HepG2 (cell line): ENCODE measurements around the gene NUDT17. TPM values are rescaled to one million over a fixed set of nuclear protein-coding genes. Genes with fewer than 3 reads are reported as not detected.

ENCODE experiments used
- ATAC-seq: fragments of 200-7000 bp; cut with Tn5 transposase; 3 replicates; pipeline ENCODE4 v1.9.1; 2020; ENCODE audit warnings: mild to moderate bottlenecking, moderate library complexity
- BruUV-seq: library from RNA; stranded (reverse); fragments of 400-500 nt; replicated peaks from 2 replicates; lab custom pipeline; 2021; lab: Mats Ljungman, UMichigan
- CTCF ChIA-PET: fragments of 300-600 bp; formaldehyde crosslinking; extraction: SDS; loops from one replicate; lab custom pipeline; 2021; ENCODE audit warnings: low total read pairs, inconsistent platforms, low intra/inter-chr PET ratio; lab: Yijun Ruan, JAX
- POLR2A ChIA-PET: fragments of 350-600 bp; sonication (Branson Sonifier 250); formaldehyde crosslinking; loops from one replicate; lab custom pipeline; 2020; ENCODE audit warnings: antibody characterized with exemption, inconsistent platforms; lab: Yijun Ruan, JAX
- DNase-seq: peaks from one replicate; pipeline ENCODE4 v3.0.0-alpha.2; 2015; ENCODE audit warnings: low spot score
- FAIRE-seq: peaks from 3 replicates; lab custom pipeline; 2011; peaks lifted over from hg19 to GRCh38; lab: Jason Lieb, UNC
- H2AFZ ChIP-seq: one replicate; pipeline ENCODE4 v1.6.1; 2011; ENCODE audit warnings: low read length, inconsistent platforms
- H3K27ac ChIP-seq: fragments of 300-600 bp; 3 replicates; pipeline ENCODE4 v1.8.0; 2011; ENCODE audit warnings: mixed run types, mild to moderate bottlenecking, mixed read lengths, low read length, inconsistent platforms; ENCODE audit not compliant: insufficient read depth; ENCODE audit errors: extremely low read length
- H3K27me3 ChIP-seq, 2 experiments: fragments of 200-600 bp in 1 of 2; 2 replicates in 1 of 2; 3 replicates in 1 of 2; pipeline versions ENCODE4 v1.6.0 to v1.8.0; 2011; ENCODE audit warnings: low read length in 2 of 2, mild to moderate bottlenecking in 2 of 2, moderate library complexity in 2 of 2, inconsistent platforms in 1 of 2; ENCODE audit not compliant: insufficient read depth in 2 of 2, control insufficient read depth in 1 of 2
- H3K36me3 ChIP-seq, 2 experiments: fragments of 200-600 bp in 1 of 2; replicated peaks in 1 of 2; 2 replicates in 1 of 2; 3 replicates in 1 of 2; pipeline versions ENCODE4 v1.5.1 to v1.8.0; 2011; ENCODE audit warnings: low read length in 2 of 2, inconsistent platforms in 1 of 2; ENCODE audit not compliant: insufficient read depth in 2 of 2, control insufficient read depth in 1 of 2
- H3K4me1 ChIP-seq: 2 replicates; pipeline ENCODE4 v1.5.1; 2012; ENCODE audit warnings: low read length, inconsistent platforms; ENCODE audit not compliant: insufficient read depth
- H3K4me2 ChIP-seq: 2 replicates; pipeline ENCODE4 v1.6.0; 2011; ENCODE audit warnings: low read depth, low read length, inconsistent platforms
- H3K4me3 ChIP-seq, 3 experiments: fragments of 200-600 bp in 1 of 3; sonication (generic), shearing (Covaris generic) in 1 of 3; replicated peaks in 1 of 3; 2 replicates each; pipeline ENCODE4 v1.5.1; 2011 to 2016; ENCODE audit warnings: low read length in 3 of 3, inconsistent platforms in 2 of 3, low read depth in 2 of 3, mild to moderate bottlenecking in 2 of 3, control low read depth in 1 of 3, mixed read lengths in 1 of 3; ENCODE audit not compliant: insufficient read depth in 1 of 3
- H3K79me2 ChIP-seq: one replicate; pipeline ENCODE4 v1.6.1; 2011; ENCODE audit warnings: low read length, inconsistent platforms; ENCODE audit not compliant: insufficient read depth
- H3K9ac ChIP-seq: 2 replicates; pipeline ENCODE4 v1.6.0; 2011; ENCODE audit warnings: mild to moderate bottlenecking, low read depth, low read length, inconsistent platforms; ENCODE audit not compliant: insufficient read depth
- H3K9me3 ChIP-seq: 2 replicates; pipeline ENCODE4 v1.5.1; 2012; ENCODE audit warnings: mild to moderate bottlenecking, low read length
- H4K20me1 ChIP-seq: 2 replicates; pipeline ENCODE4 v1.6.0; 2011; ENCODE audit warnings: inconsistent platforms, mild to moderate bottlenecking, low read length, moderate library complexity; ENCODE audit not compliant: insufficient read depth
- DR1 ChIP-seq: sonication (generic); formaldehyde crosslinking; IDR thresholded peaks from 2 replicates; pipeline ENCODE4 v1.8.0; 2021; ENCODE audit warnings: mild to moderate bottlenecking, missing genetic modification reagents, inconsistent platforms
- ELF4 ChIP-seq: sonication (generic); formaldehyde crosslinking; IDR thresholded peaks from 2 replicates; pipeline ENCODE4 v1.5.0; 2020; ENCODE audit warnings: missing genetic modification reagents, mild to moderate bottlenecking, moderate library complexity, borderline replicate concordance
- FOSL1 ChIP-seq: sonication (generic); formaldehyde crosslinking; IDR thresholded peaks from 2 replicates; pipeline ENCODE4 v1.9.0; 2021; ENCODE audit warnings: missing genetic modification reagents, borderline replicate concordance
- GRHL1 ChIP-seq: sonication (generic); formaldehyde crosslinking; conservative IDR thresholded peaks from 2 replicates; pipeline ENCODE4 v1.8.0; 2022; ENCODE audit warnings: missing genetic modification reagents
- GZF1 ChIP-seq: sonication (generic); formaldehyde crosslinking; IDR thresholded peaks from 2 replicates; pipeline ENCODE4 v1.5.1; 2020; ENCODE audit warnings: mild to moderate bottlenecking, missing genetic modification reagents
- IKZF4 ChIP-seq: sonication (generic); formaldehyde crosslinking; IDR thresholded peaks from 2 replicates; pipeline ENCODE4 v1.5.1; 2020; ENCODE audit warnings: borderline replicate concordance, mild to moderate bottlenecking, low read depth, missing genetic modification reagents; ENCODE audit errors: not compliant biosample characterization
- LBX2 ChIP-seq: sonication (generic); formaldehyde crosslinking; IDR thresholded peaks from 2 replicates; pipeline ENCODE4 v1.5.0; 2020; ENCODE audit warnings: missing genetic modification reagents, mild to moderate bottlenecking, borderline replicate concordance
- NR1H2 ChIP-seq: sonication (generic); formaldehyde crosslinking; IDR thresholded peaks from 2 replicates; pipeline ENCODE4 v1.8.1; 2022; ENCODE audit warnings: low read depth, missing genetic modification reagents, borderline replicate concordance
- POGZ ChIP-seq: sonication (generic); formaldehyde crosslinking; IDR thresholded peaks from 2 replicates; pipeline ENCODE4 v1.4.0; 2020; ENCODE audit warnings: mild to moderate bottlenecking, missing genetic modification reagents
- SKI ChIP-seq: fragments of 450-650 bp; IDR thresholded peaks from one replicate; pipeline ENCODE4 v1.6.1; 2018; ENCODE audit warnings: mild to moderate bottlenecking; ENCODE audit not compliant: partially characterized antibody
- SP4 ChIP-seq: sonication (generic); formaldehyde crosslinking; IDR thresholded peaks from 2 replicates; pipeline ENCODE4 v1.8.1; 2023; ENCODE audit warnings: mild to moderate bottlenecking, missing genetic modification reagents
- TOPORS ChIP-seq: sonication (generic); formaldehyde crosslinking; IDR thresholded peaks from 2 replicates; pipeline ENCODE4 v1.8.0; 2023; ENCODE audit warnings: mild to moderate bottlenecking, missing genetic modification reagents
- ZNF12 ChIP-seq: sonication (generic); formaldehyde crosslinking; IDR thresholded peaks from 2 replicates; pipeline ENCODE4 v1.5.0; 2020; ENCODE audit warnings: missing genetic modification reagents
- ZNF512 ChIP-seq: sonication (generic); formaldehyde crosslinking; IDR thresholded peaks from 2 replicates; pipeline ENCODE4 v1.4.0; 2020; ENCODE audit warnings: mild to moderate bottlenecking, missing genetic modification reagents
- ZNF563 ChIP-seq: sonication (generic); formaldehyde crosslinking; IDR thresholded peaks from 2 replicates; pipeline ENCODE4 v1.8.0; 2022; ENCODE audit warnings: mild to moderate bottlenecking, moderate library complexity, missing genetic modification reagents
- ZNF788 ChIP-seq: sonication (generic); formaldehyde crosslinking; IDR thresholded peaks from 2 replicates; pipeline ENCODE4 v1.5.0; 2020; ENCODE audit warnings: mild to moderate bottlenecking, missing genetic modification reagents, borderline replicate concordance
- WGBS: methylation state at CpG from one replicate; pipeline ENCODE4 v1.1.6; 2017; ENCODE audit warnings: low lambda C conversion rate; 5-methylcytosine and 5-hydroxymethylcytosine counted together
- in situ Hi-C: cut with HindIII; loops from 2 replicates; pipeline ENCODE4 v1.10.0; 2017; ENCODE audit warnings: low pct_unique_long_range_greater_than_20kb; ENCODE audit not compliant: extremely low pct_ligation_motif_present
- intact Hi-C: fragments of 100-400 bp; cut with micrococcal nuclease; formaldehyde crosslinking; loops from one replicate; pipeline ENCODE4 v1.10.0; 2022; ENCODE audit not compliant: unreplicated experiment
- polyA plus RNA-seq, 8 experiments: library from polyadenylated mRNA; depleted of rRNA in 3 of 8; stranded (reverse) in 7 of 8; unstranded in 1 of 8; fragments of >200 nt; fragmentation: Illumina TruSeq in 4 of 8; extraction: Trizol in 4 of 8; gene quantifications; 2 replicates each; pipeline versions ENCODE4 v1.2.1 to v1.2.3, GENCODE V29; 2011 to 2016; ENCODE audit warnings: low read depth in 4 of 8, missing spikeins in 1 of 8, mixed read lengths in 1 of 8; ENCODE audit not compliant: insufficient read depth in 1 of 8
- total RNA-seq, 5 experiments: library from RNA; depleted of rRNA; stranded (reverse); fragments of >200 nt; fragmentation: Illumina TruSeq; extraction: Trizol; gene quantifications; 2 replicates each; pipeline ENCODE4 v1.2.3, GENCODE V29; 2016; ENCODE audit warnings: low read depth in 1 of 5

Gene NUDT17
- total and polyA plus RNA-seq, 2 of the 13 experiments (the other 11 are each of a cell fraction or from before 2014, with no cell fraction given), result 2.6 to 5.8 TPM

GRCh38 chr1:145884675-145885074 is 39.2 kb downstream of the NUDT17 start:
- no peak for FAIRE-seq
- Histone ChIP-seq H3K4me2 (no peak overlapping the region), H3K4me3 (no peak overlapping the region), H3K27ac (no peak overlapping the region), H4K20me1 (no peaks in the 10 kb centered on the region), H3K9me3 (no peaks in the 10 kb centered on the region), H3K27me3 (peaks cover 2 to 30% of the 10 kb centered on the region in 2 experiments), H2AFZ (no peak overlapping the region), H3K9ac (no peak overlapping the region), H3K36me3 (no peaks in the 10 kb centered on the region), H3K4me1 (peaks cover 32% of the 10 kb centered on the region), H3K79me2 (no peaks in the 10 kb centered on the region)
- in situ Hi-C loops, result loop anchor here (5.0 to 10.0 kb wide), 2 partner anchors 43 to 120 kb away; partner anchors contain the start of gene RBM8A
- intact Hi-C loops, result no loop called here
- no peak for DNase-seq
- CTCF ChIA-PET, result no interaction called here
- ATAC-seq, result no peak
- 13% methylated on average over 1 of the region's 1 CpG for WGBS
- no peak for TF ChIP-seq ZNF12 (CRISPR knock-in tag)
- TF ChIP-seq SP4 (CRISPR knock-in tag), result no peak
- TF ChIP-seq LBX2 (CRISPR knock-in tag), result no peak
- no peak for TF ChIP-seq ZNF788 (CRISPR knock-in tag)
- TF ChIP-seq ZNF563 (CRISPR knock-in tag), result no peak
- TF ChIP-seq DR1 (CRISPR knock-in tag), result no peak
- TF ChIP-seq NR1H2 (CRISPR knock-in tag), result no peak
- TF ChIP-seq TOPORS (CRISPR knock-in tag), result no peak
- no peak for TF ChIP-seq SKI
- TF ChIP-seq GRHL1 (CRISPR knock-in tag), result no peak
- no peak for TF ChIP-seq POGZ
- TF ChIP-seq GZF1 (CRISPR knock-in tag), result no peak
- no peak for TF ChIP-seq IKZF4 (CRISPR knock-in tag)
- TF ChIP-seq ZNF512 (CRISPR knock-in tag), result no peak
- no peak for TF ChIP-seq ELF4
- no peak for TF ChIP-seq FOSL1 (CRISPR knock-in tag)
- POLR2A ChIA-PET, result interaction anchor here (1.2 kb wide), 1 partner anchor 26 kb away, joined by 3 read pairs; the partner anchor contains the start of gene PIAS3
- BruUV-seq, result no TSS peak
